SJCRH30 (cell line): ENCODE results near the gene LINGO3. TPM values are rescaled to one million over a fixed set of nuclear protein-coding genes. Genes with fewer than 3 reads are reported as not detected.

ENCODE experiments used
- DNase-seq, 2 experiments: peaks; one replicate each; pipeline ENCODE4 v3.0.0-alpha.2; 2015 to 2020
- H3K27ac ChIP-seq: fragments of 250-450 bp; sonication (Bioruptor Pico); 2 replicates; pipeline ENCODE4 v1.5.1; 2020; ENCODE audit warnings: mild to moderate bottlenecking, moderate library complexity
- H3K27me3 ChIP-seq: fragments of 250-450 bp; sonication (Bioruptor Pico); 2 replicates; pipeline ENCODE4 v1.5.1; 2020; ENCODE audit warnings: mild to moderate bottlenecking, moderate library complexity
- H3K36me3 ChIP-seq: fragments of 250-450 bp; sonication (Bioruptor Pico); 2 replicates; pipeline ENCODE4 v1.5.1; 2020; ENCODE audit warnings: mild to moderate bottlenecking, moderate library complexity
- H3K4me1 ChIP-seq: fragments of 250-450 bp; sonication (Bioruptor Pico); 2 replicates; pipeline ENCODE4 v1.5.1; 2020; ENCODE audit warnings: mild to moderate bottlenecking, moderate library complexity
- H3K4me3 ChIP-seq: fragments of 250-450 bp; sonication (Bioruptor Pico); 2 replicates; pipeline ENCODE4 v1.5.1; 2020; ENCODE audit warnings: mild to moderate bottlenecking, moderate library complexity
- H3K9me3 ChIP-seq: fragments of 250-450 bp; sonication (Bioruptor Pico); replicated peaks from 2 replicates; pipeline ENCODE4 v1.5.1; 2020; ENCODE audit warnings: mild to moderate bottlenecking, moderate library complexity
- total RNA-seq: library from RNA; depleted of rRNA; stranded (reverse); fragments of >200 nt; shearing (Covaris generic); gene quantifications from 2 replicates; pipeline ENCODE4 v1.2.3, GENCODE V29; 2014

The LINGO3 gene
- total RNA-seq, 1 experiment from 2014 or later: not detected

DNA sequence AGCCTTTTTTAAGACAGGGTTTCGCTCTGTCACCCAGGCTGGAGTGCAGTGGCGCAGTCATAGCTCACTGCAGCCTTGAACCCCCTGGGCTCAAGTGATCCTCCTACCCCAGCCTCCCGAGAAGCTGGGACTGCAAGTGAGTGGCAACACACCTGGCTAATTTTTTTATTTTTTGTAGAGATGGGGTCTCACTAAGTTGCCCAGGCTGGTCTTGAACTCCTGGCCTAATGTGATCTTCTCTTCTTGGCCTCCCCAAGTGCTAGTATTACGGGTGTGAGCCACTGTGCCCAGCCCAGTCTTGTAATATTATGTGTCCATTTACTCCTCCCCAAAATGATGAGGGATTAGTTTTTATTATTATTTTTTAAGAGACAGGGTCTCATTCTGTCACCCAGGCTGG, 3.1 kb upstream of the LINGO3 start:
- no peak overlapping the region for H3K27ac ChIP-seq
- no peaks in the 10 kb centered on the region; the same call in 1 of the 2 replicates for H3K9me3 ChIP-seq
- DNase-seq: no peak
- no peaks in the 10 kb centered on the region for H3K36me3 ChIP-seq
- peaks cover 11% of the 10 kb centered on the region for H3K4me1 ChIP-seq
- no peak overlapping the region for H3K4me3 ChIP-seq
- no peaks in the 10 kb centered on the region for H3K27me3 ChIP-seq

DNA sequence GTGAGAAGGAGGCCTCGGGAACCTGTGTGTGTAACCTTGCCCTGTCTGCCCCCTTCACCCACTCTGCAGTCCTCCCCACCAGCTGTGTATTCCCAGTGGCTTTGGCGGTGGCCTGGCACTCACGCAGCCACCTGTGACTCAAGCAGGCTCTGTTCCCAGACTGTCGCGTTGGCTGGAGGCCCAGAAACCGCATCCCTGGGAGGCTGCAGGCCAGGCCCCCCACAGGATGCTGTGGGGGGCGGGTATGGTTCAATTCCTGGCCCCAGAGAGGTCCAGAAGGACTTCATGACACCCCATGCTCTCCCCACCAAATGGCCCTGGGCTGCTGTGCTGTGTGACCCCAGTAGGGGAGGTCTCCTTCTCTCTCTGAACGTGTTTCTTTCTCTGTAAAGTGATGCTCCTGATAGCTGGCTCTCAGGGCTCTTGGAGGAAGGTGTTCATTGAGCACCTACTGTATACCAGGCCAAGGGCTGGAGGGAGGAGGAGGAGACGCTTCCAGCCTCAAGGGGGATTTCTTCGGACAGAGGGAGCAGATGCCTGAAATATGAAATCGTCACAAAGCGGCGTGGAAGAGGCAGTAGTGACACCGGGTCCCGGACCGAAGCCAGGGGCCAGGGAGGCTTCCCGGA, 1.9 kb upstream of the LINGO3 start:
- Histone ChIP-seq H3K9me3 (no peaks in the 10 kb centered on the region; the same call in 1 of the 2 replicates), H3K27me3 (no peaks in the 10 kb centered on the region), H3K36me3 (no peaks in the 10 kb centered on the region), H3K4me3 (no peak overlapping the region), H3K27ac (no peak overlapping the region), H3K4me1 (peaks cover 14% of the 10 kb centered on the region)
- DNase-seq: peak; percentile 77 to 78

DNA sequence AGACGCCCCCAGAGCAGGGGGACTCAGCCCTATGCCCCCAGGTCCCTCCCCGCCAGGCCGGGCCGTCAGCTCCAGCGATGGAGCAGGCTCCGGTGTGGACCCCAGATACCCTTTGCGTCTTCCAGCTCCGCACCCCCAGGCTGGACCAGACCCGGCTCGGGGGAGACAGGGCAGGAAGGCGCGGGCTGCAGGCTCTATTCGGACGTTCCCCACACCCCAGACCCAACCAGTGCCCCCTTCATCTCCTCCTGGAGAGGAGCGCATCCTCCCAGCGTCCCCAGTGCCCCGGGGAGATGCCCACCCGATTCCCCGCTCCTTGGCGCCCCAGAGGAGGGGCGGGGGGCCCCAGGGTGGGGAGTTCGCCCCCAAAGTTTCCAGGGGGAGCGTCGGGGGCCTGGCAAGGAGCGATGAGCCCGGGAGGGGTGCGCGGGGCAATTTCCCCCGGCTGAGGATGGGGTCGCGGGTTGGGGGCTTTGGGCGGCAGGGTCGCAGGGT, 389 bp downstream of the LINGO3 start:
- no peaks in the 10 kb centered on the region for H3K27me3 ChIP-seq
- no peak overlapping the region for H3K4me3 ChIP-seq
- no peaks in the 10 kb centered on the region for H3K36me3 ChIP-seq
- H3K27ac ChIP-seq: no peak overlapping the region
- peaks cover 17% of the 10 kb centered on the region for H3K4me1 ChIP-seq
- DNase-seq: no peak
- no peaks in the 10 kb centered on the region for H3K9me3 ChIP-seq

DNA sequence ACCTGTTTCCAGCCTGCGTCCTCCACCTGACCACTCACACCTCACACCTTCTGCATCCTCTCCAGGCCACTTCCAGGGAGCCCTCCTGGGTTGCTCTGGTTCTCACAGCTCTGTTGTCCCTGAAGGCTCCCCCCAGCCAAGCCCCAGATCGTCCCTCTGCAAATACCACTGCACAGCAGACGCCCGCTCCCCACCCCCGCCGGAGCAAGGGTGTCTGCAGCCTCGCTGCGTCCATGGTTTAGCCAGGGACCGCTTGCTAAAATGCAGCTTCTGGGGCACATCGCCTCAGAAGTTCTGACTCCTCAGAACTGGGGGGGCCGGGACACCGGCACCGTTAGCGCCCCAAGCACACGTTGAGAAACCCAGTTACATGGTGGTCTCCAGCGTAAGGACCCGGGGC, 983 bp downstream of the LINGO3 start:
- no peaks in the 10 kb centered on the region for H3K27me3 ChIP-seq
- no peak for DNase-seq
- no peak overlapping the region for H3K27ac ChIP-seq
- no peak overlapping the region for H3K4me3 ChIP-seq
- H3K4me1 ChIP-seq: peaks cover 20% of the 10 kb centered on the region
- H3K9me3 ChIP-seq: no peaks in the 10 kb centered on the region
- H3K36me3 ChIP-seq: no peaks in the 10 kb centered on the region

DNA sequence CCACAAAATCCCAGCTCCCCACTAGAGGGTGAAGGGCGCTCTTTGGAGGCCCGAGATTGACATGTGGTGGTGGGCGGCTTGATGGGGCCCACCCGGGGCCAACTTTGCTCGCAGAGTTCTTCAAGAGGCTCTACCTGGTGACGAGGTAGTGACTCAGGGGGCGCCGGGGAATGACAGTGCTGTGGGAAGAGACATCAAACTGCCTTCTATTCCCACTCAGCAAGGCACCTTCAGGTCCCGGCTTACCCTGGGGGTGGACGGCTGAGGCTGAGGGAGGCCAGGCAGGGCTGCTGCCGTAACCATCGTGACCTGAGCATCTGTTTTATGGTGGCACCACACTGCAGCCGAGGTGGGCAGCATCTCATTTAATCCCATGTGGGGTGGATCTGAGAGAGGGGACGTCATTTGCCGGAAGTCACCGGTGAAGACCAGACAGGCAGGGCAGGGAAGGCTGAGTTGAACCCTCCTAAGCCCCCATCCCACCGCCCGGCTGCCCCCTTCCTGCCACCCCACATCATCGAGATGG, 1.6 kb downstream of the LINGO3 start:
- DNase-seq: no peak
- Histone ChIP-seq H3K27me3 (no peaks in the 10 kb centered on the region), H3K36me3 (no peaks in the 10 kb centered on the region), H3K9me3 (peaks cover 3% of the 10 kb centered on the region; the same call in 1 of the 2 replicates), H3K4me3 (no peak overlapping the region), H3K27ac (no peak overlapping the region), H3K4me1 (peaks cover 20% of the 10 kb centered on the region)

DNA sequence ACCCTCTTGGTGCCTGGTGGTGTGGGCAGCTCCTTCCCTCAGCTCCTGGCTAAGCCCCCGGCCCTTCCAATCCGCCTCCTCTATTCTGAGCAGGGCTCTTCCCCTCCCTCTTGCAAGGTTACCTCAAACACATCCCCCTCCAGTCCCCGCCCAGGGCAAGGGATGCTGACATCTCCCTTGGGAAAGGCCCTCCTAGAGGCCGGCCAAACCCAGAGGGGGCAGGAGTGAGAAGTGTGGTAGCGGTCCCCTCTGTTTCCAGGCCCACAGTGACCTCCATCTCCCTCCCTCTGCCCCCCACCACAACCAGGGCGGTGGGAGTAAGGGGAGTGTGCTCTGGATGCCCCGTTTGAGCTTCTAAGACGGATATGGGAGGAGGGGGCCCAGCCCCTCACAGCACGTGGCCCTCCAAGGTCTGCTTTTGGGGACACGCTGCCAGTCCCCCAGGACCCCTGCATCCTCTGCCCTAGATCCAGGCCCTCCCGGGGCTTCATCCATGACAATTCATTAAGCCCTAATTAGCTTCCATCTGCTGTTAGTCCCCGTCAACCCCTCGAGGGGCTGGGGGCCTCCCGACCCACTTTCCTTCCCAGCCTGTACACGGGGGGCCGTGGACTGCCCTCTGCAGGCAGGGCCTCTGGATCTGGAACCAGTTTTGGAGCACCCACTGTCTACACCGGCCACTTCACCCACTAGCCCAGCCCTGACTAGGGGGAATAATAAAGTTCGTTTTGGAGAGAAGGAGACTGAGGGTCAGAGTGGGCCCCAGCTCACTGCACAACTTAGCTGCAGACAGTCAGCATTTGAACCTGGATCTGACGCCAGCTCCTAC, 2.3 kb downstream of the LINGO3 start:
- H3K27ac ChIP-seq: no peak overlapping the region
- H3K27me3 ChIP-seq: no peaks in the 10 kb centered on the region
- H3K4me3 ChIP-seq: no peak overlapping the region
- peaks cover 20% of the 10 kb centered on the region for H3K4me1 ChIP-seq
- peak in 1 of 2 experiments; percentile 37 for DNase-seq
- no peaks in the 10 kb centered on the region for H3K36me3 ChIP-seq
- peaks cover 4% of the 10 kb centered on the region; the same call in 1 of the 2 replicates for H3K9me3 ChIP-seq

DNA sequence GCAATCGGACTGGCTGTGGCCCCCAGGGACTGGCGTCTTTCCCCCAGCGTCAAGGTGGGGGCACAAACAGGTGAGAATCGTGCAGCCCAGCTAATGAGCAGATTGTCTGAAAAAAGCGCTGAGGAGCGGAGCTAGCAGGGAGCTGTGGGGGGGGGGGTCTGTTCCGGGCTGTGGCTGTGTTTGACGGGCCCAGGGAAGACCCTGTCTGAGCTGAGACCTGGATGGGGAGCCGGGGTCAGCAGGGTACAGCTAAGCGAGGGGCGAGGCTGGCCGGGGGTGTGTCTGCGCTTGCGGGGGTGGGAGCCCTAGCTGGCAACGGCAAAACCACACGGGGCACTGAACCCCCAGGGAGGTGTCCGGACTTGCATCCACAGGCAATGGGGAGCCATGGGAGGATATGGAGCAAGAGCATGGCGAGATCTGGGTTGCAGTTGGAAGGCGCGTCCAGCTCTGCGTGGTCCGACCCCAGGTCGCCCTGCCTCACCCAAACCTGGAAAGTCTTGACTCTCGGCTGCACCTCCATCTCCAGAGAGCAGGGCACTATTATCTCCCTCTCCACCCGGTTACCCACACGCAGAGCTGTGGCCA, 4.6 kb downstream of the LINGO3 start:
- H3K27ac ChIP-seq: peak overlapping the region; percentile 93; the same call in 1 of the 2 replicates
- H3K27me3 ChIP-seq: no peaks in the 10 kb centered on the region
- H3K9me3 ChIP-seq: peaks cover 4% of the 10 kb centered on the region; the same call in 1 of the 2 replicates
- H3K36me3 ChIP-seq: no peaks in the 10 kb centered on the region
- no peak overlapping the region for H3K4me3 ChIP-seq
- peaks cover 9% of the 10 kb centered on the region for H3K4me1 ChIP-seq
- DNase-seq: no peak

DNA sequence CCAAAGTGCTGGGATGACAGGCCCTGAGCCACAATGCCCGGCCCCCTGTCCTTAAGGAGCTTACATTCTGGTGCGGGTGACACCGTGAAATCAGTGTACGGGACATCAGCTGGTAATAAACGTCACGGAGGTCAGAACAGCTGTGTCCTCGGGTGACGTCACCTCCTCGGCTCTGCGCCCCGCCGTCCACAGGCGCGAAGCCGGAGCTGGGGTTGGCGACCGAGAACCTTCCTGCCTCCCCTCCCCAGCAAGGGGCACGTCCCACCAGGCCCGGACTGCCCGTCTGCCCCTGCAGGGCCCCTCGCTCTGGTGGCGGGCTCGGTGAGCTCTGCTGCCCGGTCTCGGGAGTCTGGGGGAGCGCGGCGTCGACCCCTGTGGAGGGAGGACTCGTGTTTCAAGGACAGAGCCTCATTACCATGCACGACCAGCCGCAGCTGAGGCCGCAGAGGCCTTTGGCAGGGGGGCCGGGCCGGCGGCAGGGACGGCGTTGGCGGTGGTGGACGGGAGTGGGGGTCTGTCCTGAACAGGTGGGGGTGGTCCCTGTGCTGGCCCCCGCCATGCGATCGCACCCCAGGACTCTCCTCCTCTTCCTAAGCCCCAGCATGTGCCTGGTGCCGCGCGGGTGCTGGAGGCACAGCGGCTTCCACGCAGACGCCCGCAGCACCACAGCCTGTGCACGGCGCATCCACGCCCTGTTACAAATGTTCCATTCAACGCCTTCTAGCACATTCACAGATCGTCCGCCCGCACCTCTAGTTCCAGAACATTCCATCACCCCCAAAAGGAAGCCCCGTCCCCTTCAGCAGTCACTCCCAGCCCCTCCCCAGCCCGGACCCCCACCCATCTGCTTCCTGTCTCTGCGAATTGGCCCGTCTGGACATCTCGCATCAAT, 5.4 kb downstream of the LINGO3 start:
- peak; percentile 93 to 95 for DNase-seq
- Histone ChIP-seq H3K36me3 (no peaks in the 10 kb centered on the region), H3K27me3 (no peaks in the 10 kb centered on the region), H3K4me3 (peak overlapping the region; percentile 32), H3K27ac (peak overlapping the region; percentile 93), H3K4me1 (peaks cover 9% of the 10 kb centered on the region), H3K9me3 (peaks cover 4% of the 10 kb centered on the region; the same call in 1 of the 2 replicates)

DNA sequence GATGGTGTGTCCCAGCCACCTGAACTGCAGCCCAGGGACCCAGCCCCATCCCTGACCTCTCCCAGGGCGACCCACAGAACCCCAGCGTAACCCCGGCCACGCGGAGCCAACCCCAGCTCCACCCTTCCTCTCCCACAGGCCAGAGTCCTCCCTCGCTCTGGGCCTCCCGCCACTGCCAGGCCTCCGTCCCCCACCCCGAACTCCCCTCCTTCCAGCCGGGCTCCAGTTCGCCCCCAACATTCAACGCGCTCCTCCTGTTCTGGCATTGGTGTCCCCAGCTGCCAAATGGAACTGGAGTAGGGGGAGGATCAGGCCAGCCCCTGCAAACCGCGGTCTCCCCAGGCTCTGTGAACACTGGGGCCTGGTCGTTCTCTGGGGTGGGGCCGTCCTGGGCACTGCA, 7.4 kb downstream of the LINGO3 start:
- Histone ChIP-seq H3K4me3 (no peak overlapping the region), H3K9me3 (peaks cover 4% of the 10 kb centered on the region; the same call in 1 of the 2 replicates), H3K4me1 (peaks cover 6% of the 10 kb centered on the region), H3K27ac (no peak overlapping the region), H3K36me3 (no peaks in the 10 kb centered on the region), H3K27me3 (no peaks in the 10 kb centered on the region)
- DNase-seq: no peak

DNA sequence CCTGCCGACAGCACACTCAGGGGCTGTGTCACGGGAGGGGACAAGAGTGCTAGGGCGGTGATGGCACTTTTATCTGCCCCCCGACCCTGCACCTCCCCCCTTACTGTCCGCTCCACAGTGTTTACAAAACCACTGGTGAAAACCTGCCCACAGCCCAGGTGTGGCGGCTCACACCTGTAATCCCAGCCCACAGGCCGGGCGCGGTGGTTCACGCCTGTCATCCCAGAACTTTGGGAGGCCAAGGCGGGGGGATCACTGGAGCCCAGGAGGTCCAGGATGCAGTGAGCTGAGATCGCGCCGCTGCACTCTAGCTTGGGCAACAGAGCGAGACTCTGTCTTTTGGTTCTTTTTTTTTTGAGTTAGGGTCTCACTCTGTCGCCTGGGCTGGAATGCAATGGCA, 11.8 kb downstream of the LINGO3 start:
- no peaks in the 10 kb centered on the region for H3K27me3 ChIP-seq
- no peaks in the 10 kb centered on the region for H3K9me3 ChIP-seq
- H3K4me1 ChIP-seq: no peaks in the 10 kb centered on the region
- H3K4me3 ChIP-seq: no peak overlapping the region
- no peaks in the 10 kb centered on the region for H3K36me3 ChIP-seq
- no peak overlapping the region for H3K27ac ChIP-seq
- DNase-seq: no peak

DNA sequence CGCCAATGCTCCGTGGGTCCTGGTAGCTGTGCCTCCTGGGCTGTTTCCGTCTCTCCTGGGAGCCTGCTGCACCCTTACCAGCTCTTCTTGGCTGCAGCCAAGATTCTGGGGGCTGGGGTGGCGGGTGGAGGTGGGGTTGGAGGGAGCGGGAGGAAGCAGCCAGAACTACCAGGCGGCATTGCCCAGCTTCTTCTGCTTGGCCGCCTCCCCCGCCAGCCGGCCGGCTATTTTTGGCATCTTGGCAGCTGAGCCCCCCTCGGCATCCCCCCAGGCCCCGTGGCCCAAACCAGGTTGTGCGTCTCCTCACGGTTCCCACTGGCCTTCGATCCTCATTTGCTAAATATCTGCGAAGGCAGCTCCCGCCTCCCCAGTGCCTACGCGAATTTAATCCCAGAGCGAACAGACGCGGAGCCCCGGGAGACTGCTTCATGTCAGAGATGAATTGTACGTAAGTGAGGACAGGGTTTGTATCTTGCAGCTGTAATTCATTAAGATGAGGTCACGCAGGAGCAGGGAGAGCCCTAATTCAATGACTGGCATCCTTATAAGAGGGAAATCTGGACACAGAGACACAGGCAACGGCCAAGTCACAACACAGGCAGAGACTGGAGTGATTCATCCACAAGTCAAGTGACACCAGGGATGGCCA, 13.1 kb downstream of the LINGO3 start:
- H3K9me3 ChIP-seq: no peaks in the 10 kb centered on the region
- H3K4me3 ChIP-seq: peak overlapping the region; percentile 37
- DNase-seq: peak; percentile 52 to 54
- H3K27me3 ChIP-seq: no peaks in the 10 kb centered on the region
- no peak overlapping the region for H3K27ac ChIP-seq
- no peaks in the 10 kb centered on the region for H3K4me1 ChIP-seq
- no peaks in the 10 kb centered on the region for H3K36me3 ChIP-seq

DNA sequence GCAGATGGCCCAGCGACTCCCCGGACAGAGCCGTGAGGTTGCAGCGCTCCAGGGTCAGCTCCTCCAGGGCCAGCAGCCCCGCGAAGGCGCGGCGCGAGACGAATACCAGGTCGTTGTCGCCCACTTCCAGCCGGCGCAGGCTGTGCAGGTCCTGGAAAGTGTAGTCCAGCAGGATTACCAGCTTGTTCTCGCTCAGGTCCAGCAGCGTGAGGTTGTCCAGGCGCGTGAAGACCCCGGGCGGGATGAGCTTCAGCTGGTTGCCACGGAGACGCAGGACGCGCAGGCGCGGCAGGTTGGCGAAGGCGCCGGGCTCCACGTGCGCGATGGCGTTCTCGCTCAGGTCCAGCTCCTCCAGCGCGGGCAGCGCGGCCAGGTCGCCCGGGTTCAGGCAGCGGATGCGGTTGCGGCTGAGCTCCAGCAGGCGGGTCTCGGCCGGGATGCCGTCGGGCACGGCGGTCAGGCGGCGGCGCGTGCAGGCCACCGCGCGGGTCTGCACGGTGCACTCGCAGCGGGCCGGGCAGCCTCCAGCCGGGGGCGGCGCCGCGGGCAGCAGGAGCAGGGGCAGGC, 16.7 kb downstream of the LINGO3 start:
- Histone ChIP-seq H3K4me1 (no peaks in the 10 kb centered on the region), H3K27ac (no peak overlapping the region), H3K9me3 (no peaks in the 10 kb centered on the region), H3K4me3 (no peak overlapping the region), H3K36me3 (no peaks in the 10 kb centered on the region), H3K27me3 (no peaks in the 10 kb centered on the region; the same call in 1 of the 2 replicates)
- DNase-seq: no peak

DNA sequence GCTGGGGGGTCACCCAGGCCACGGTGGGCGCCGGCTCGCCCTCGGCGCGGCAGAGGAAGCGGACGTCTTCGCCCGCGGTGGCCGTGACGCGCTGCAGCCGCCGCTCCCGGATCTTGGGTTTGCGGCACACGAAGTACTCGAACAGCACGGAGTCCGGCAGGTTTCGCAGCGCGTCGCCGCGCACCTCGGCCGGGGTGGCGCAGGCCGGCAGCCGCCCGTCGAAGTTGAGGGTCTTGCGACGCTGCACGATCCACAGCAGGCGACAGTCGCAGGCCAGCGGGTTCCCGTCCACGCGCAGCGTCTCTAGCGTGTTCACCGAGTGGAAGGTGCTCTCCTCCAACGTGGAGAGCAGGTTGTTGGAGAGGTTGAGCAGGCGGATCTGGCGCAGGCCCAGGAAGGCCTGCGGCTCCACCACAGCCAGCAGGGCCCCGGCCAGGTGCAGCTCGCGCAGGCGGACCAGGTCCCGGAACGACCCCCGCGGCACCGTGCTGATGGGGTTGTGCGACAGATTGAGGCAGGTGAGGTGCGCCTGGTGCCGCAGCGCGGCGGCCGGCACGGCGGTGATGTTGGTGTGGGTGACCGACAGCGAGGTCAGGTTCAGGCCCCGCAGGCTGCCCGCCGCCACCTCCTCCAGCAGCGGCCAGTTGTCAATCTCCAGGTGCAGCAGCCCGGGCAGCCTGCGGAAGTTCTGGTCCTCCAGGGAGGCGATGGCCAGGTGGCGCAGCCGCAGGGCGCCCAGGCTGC, 17.3 kb downstream of the LINGO3 start:
- Histone ChIP-seq H3K27ac (no peak overlapping the region), H3K36me3 (no peaks in the 10 kb centered on the region), H3K9me3 (no peaks in the 10 kb centered on the region), H3K4me1 (no peaks in the 10 kb centered on the region), H3K4me3 (no peak overlapping the region), H3K27me3 (no peaks in the 10 kb centered on the region; the same call in 1 of the 2 replicates)
- no peak for DNase-seq
